DND-41 (cell line): Measurements from ENCODE around the gene CMTM7.
"Not testable (repeated sequence)": the region's sequence is repeated elsewhere in the genome, so short reads cannot be mapped to it uniquely, and the experiment has no call there.

ENCODE experiments used
- ATAC-seq: fragments of 200-7000 bp; cut with Tn5 transposase; 3 replicates; pipeline ENCODE4 v1.9.1; 2021; ENCODE audit warnings: low read depth; ENCODE audit not compliant: insufficient read depth
- DNase-seq: peaks from one replicate; pipeline ENCODE4 v3.0.0-alpha.2; 2020
- H2AFZ ChIP-seq: 2 replicates; pipeline ENCODE4 v1.6.0; 2012; ENCODE audit warnings: low read depth, low read length
- H3K27ac ChIP-seq: 2 replicates; pipeline ENCODE4 v1.5.1; 2012; ENCODE audit warnings: low read length, inconsistent platforms
- H3K27me3 ChIP-seq: fragments of 200-600 bp; sonication (generic); 2 replicates; pipeline ENCODE4 v1.6.0; 2012; ENCODE audit warnings: low read length, mild to moderate bottlenecking, inconsistent platforms; ENCODE audit not compliant: insufficient read depth, poor library complexity
- H3K36me3 ChIP-seq: 2 replicates; pipeline ENCODE4 v1.5.1; 2012; ENCODE audit warnings: low read length, inconsistent platforms; ENCODE audit not compliant: insufficient read depth
- H3K4me1 ChIP-seq: 2 replicates; pipeline ENCODE4 v1.5.1; 2012; ENCODE audit warnings: mild to moderate bottlenecking, low read length; ENCODE audit not compliant: insufficient read depth
- H3K4me2 ChIP-seq: 2 replicates; pipeline ENCODE4 v1.6.0; 2012; ENCODE audit warnings: mild to moderate bottlenecking, moderate library complexity, low read length, inconsistent platforms; ENCODE audit not compliant: insufficient read depth
- H3K4me3 ChIP-seq, 2 experiments: fragments of 200-600 bp in 1 of 2; shearing (Covaris generic) in 1 of 2; 2 replicates each; pipeline ENCODE4 v1.5.1; 2012 to 2016; ENCODE audit warnings: inconsistent platforms in 2 of 2, low read length in 2 of 2, mild to moderate bottlenecking in 2 of 2, low read depth in 1 of 2, moderate library complexity in 1 of 2
- H3K79me2 ChIP-seq: 2 replicates; pipeline ENCODE4 v1.6.0; 2012; ENCODE audit warnings: low read length, inconsistent platforms; ENCODE audit not compliant: insufficient read depth
- H3K9ac ChIP-seq: 2 replicates; pipeline ENCODE4 v1.6.0; 2012; ENCODE audit warnings: low read depth, mild to moderate bottlenecking, inconsistent platforms, low read length, moderate library complexity
- H3K9me3 ChIP-seq: 2 replicates; pipeline ENCODE4 v1.5.1; 2012; ENCODE audit warnings: low read length, moderate library complexity, mild to moderate bottlenecking, inconsistent platforms; ENCODE audit not compliant: insufficient read depth, severe bottlenecking
- H4K20me1 ChIP-seq: 2 replicates; pipeline ENCODE4 v1.6.0; 2012; ENCODE audit warnings: low read length; ENCODE audit not compliant: insufficient read depth
- CTCF ChIP-seq: IDR thresholded peaks from 2 replicates; pipeline ENCODE4 v1.5.1; 2012; ENCODE audit warnings: borderline replicate concordance, low read length, moderate library complexity, mild to moderate bottlenecking; ENCODE audit not compliant: poor library complexity, severe bottlenecking; ENCODE audit errors: extremely low read depth
- EZH2 ChIP-seq: IDR thresholded peaks from 3 replicates; pipeline ENCODE4 v1.6.1; 2012; ENCODE audit warnings: borderline replicate concordance, low read depth, mild to moderate bottlenecking, moderate library complexity, low read length, inconsistent platforms; ENCODE audit not compliant: severe bottlenecking

The CMTM7 gene

GRCh38 chr3:32459450-32459849 lies 67.8 kb downstream of the CMTM7 start:
- H3K4me2 ChIP-seq, result peak overlapping the region; percentile 68
- peaks cover 56% of the 10 kb centered on the region for H3K4me1 ChIP-seq
- no peaks in the 10 kb centered on the region for H3K27me3 ChIP-seq
- no peaks in the 10 kb centered on the region for H3K9me3 ChIP-seq
- peak overlapping the region; percentile 91 for H3K27ac ChIP-seq
- DNase-seq (no peak), ATAC-seq (no peak)
- H2AFZ ChIP-seq, result no peak overlapping the region
- peak overlapping the region in 1 of 2 experiments; percentile 52; a peak in 1 of 4 replicates for H3K4me3 ChIP-seq
- peak overlapping the region; percentile 47 for H3K9ac ChIP-seq
- no peak for TF ChIP-seq CTCF
- no peak for TF ChIP-seq EZH2
- H4K20me1 ChIP-seq, result no peaks in the 10 kb centered on the region
- H3K79me2 ChIP-seq, result no peaks in the 10 kb centered on the region
- H3K36me3 ChIP-seq, result peaks cover 15% of the 10 kb centered on the region

- H3K27ac ChIP-seq, result peak overlapping the region; percentile 91
- no peaks in the 10 kb centered on the region for H4K20me1 ChIP-seq
- peak overlapping the region; percentile 47 for H3K9ac ChIP-seq
- no peaks in the 10 kb centered on the region for H3K79me2 ChIP-seq
- DNase-seq, result peak; percentile 86
- H3K4me2 ChIP-seq, result peak overlapping the region; percentile 68
- no peak for TF ChIP-seq CTCF
- TF ChIP-seq EZH2, result no peak
- peak overlapping the region; percentile 72 for H2AFZ ChIP-seq
- H3K4me1 ChIP-seq, result peaks cover 54% of the 10 kb centered on the region
- H3K4me3 ChIP-seq, result peak overlapping the region in 1 of 2 experiments; percentile 52; a peak in 2 of 4 replicates
- ATAC-seq, result peak; percentile 93
- peaks cover 10% of the 10 kb centered on the region; the same call in 1 of the 2 replicates for H3K36me3 ChIP-seq
- no peaks in the 10 kb centered on the region for H3K9me3 ChIP-seq
- H3K27me3 ChIP-seq, result no peaks in the 10 kb centered on the region
Measured at GRCh38 chr3:32460031-32460749, 68.5 kb downstream of the CMTM7 start.

GRCh38 chr3:32460817-32461496 lies 69.3 kb downstream of the CMTM7 start:
- H3K4me3 ChIP-seq, result peak overlapping the region in 1 of 2 experiments; percentile 52; a peak in 1 of 4 replicates
- H3K79me2 ChIP-seq, H3K9me3 ChIP-seq, H3K27me3 ChIP-seq, H2AFZ ChIP-seq, ATAC-seq, DNase-seq, H3K36me3 ChIP-seq, H4K20me1 ChIP-seq: not testable (repeated sequence)
- peak overlapping the region; percentile 47 for H3K9ac ChIP-seq
- H3K4me2 ChIP-seq, result peak overlapping the region; percentile 68
- peaks cover 46% of the 10 kb centered on the region for H3K4me1 ChIP-seq
- H3K27ac ChIP-seq, result peak overlapping the region; percentile 91

- not testable (repeated sequence) for DNase-seq, H3K4me3 ChIP-seq, ATAC-seq, H3K9ac ChIP-seq, H2AFZ ChIP-seq, H3K9me3 ChIP-seq, H3K27me3 ChIP-seq, H3K36me3 ChIP-seq, H4K20me1 ChIP-seq, H3K4me2 ChIP-seq, H3K79me2 ChIP-seq
- Histone ChIP-seq H3K27ac (peak overlapping the region; percentile 56; the same call in 1 of the 2 replicates), H3K4me1 (peaks cover 46% of the 10 kb centered on the region)
Measured at GRCh38 chr3:32462191-32462986, 70.7 kb downstream of the CMTM7 start.

- H3K36me3 ChIP-seq, ATAC-seq, H3K9me3 ChIP-seq, H3K9ac ChIP-seq, H4K20me1 ChIP-seq, H3K27ac ChIP-seq, H3K79me2 ChIP-seq, DNase-seq, H3K4me2 ChIP-seq, H3K4me3 ChIP-seq, H3K27me3 ChIP-seq, H2AFZ ChIP-seq: not testable (repeated sequence)
- H3K4me1 ChIP-seq, result peaks cover 45% of the 10 kb centered on the region
Measured at GRCh38 chr3:32463415-32463814, 71.8 kb downstream of the CMTM7 start.

GRCh38 chr3:32464726-32465125 lies 73.1 kb downstream of the CMTM7 start:
- H4K20me1 ChIP-seq, DNase-seq, H3K4me3 ChIP-seq, H3K9me3 ChIP-seq, H3K27ac ChIP-seq, H3K27me3 ChIP-seq, H3K9ac ChIP-seq, ATAC-seq, H3K79me2 ChIP-seq, H3K4me2 ChIP-seq, H2AFZ ChIP-seq: not testable (repeated sequence)
- Histone ChIP-seq H3K4me1 (peaks cover 33% of the 10 kb centered on the region), H3K36me3 (peaks cover 16% of the 10 kb centered on the region)
